GM19351 (cell line): Measurements from ENCODE around the gene FDPS.
"Not testable (repeated sequence)": the region's sequence is repeated elsewhere in the genome, so short reads cannot be mapped to it uniquely, and the experiment has no call there.

Source experiments
- ATAC-seq: cut with Tn5 transposase; IDR thresholded peaks from one replicate; pipeline ENCODE4 v1.9.1; 2021; ENCODE audit warnings: mild to moderate bottlenecking, moderate library complexity; ENCODE audit not compliant: unreplicated experiment

The FDPS gene

GRCh38 chr1:155285063-155285462 lies 23.6 kb upstream of the FDPS start:
- ATAC-seq = no peak

- ATAC-seq = no peak
These were observed 23.0 kb upstream of the FDPS start for GRCh38 chr1:155285631-155286044.

- ATAC-seq = no peak
These were observed 22.1 kb upstream of the FDPS start for GRCh38 chr1:155286544-155286943.

GRCh38 chr1:155287987-155288543 lies 20.6 kb upstream of the FDPS start:
- ATAC-seq = no peak

- not testable (repeated sequence) for ATAC-seq
These were observed 17.7 kb upstream of the FDPS start for GRCh38 chr1:155291006-155291405.

- no peak for ATAC-seq
These were observed 15.4 kb upstream of the FDPS start for GRCh38 chr1:155293086-155293749.

GRCh38 chr1:155294520-155295182 lies 14.0 kb upstream of the FDPS start:
- no peak for ATAC-seq

- no peak for ATAC-seq
These were observed 13.3 kb upstream of the FDPS start for GRCh38 chr1:155295183-155295941.

- no peak for ATAC-seq
These were observed 12.8 kb upstream of the FDPS start for GRCh38 chr1:155295942-155296267.

- no peak for ATAC-seq
These were observed 12.0 kb upstream of the FDPS start for GRCh38 chr1:155296661-155297060.

GRCh38 chr1:155297384-155297783 lies 11.3 kb upstream of the FDPS start:
- ATAC-seq = no peak

- ATAC-seq = no peak
These were observed 8.6 kb upstream of the FDPS start for GRCh38 chr1:155300024-155300423.

GRCh38 chr1:155300553-155301329 lies 7.9 kb upstream of the FDPS start:
- ATAC-seq = no peak

GRCh38 chr1:155301342-155301841 lies 7.3 kb upstream of the FDPS start, which contains the start of gene PKLR:
TSS of gene PKLR (minus strand) at chr1:155301438. CDS start at chr1:155301395, 43 bp downstream.
- no peak for ATAC-seq

- ATAC-seq = no peak
These were observed 4.1 kb upstream of the FDPS start for GRCh38 chr1:155304558-155305063.

GRCh38 chr1:155305881-155306391 lies 2.7 kb upstream of the FDPS start:
- ATAC-seq = no peak

- ATAC-seq = no peak
These were observed 1.4 kb upstream of the FDPS start for GRCh38 chr1:155307247-155307740.

GRCh38 chr1:155309423-155310021 lies 856 bp downstream of the FDPS start:
- no peak for ATAC-seq

- no peak for ATAC-seq
These were observed 4.6 kb downstream of the FDPS start for GRCh38 chr1:155313261-155313660.

GRCh38 chr1:155316922-155317321 lies 8.3 kb downstream of the FDPS start:
- no peak for ATAC-seq
